ENCODE data around the gene SLC37A2.

DNA sequence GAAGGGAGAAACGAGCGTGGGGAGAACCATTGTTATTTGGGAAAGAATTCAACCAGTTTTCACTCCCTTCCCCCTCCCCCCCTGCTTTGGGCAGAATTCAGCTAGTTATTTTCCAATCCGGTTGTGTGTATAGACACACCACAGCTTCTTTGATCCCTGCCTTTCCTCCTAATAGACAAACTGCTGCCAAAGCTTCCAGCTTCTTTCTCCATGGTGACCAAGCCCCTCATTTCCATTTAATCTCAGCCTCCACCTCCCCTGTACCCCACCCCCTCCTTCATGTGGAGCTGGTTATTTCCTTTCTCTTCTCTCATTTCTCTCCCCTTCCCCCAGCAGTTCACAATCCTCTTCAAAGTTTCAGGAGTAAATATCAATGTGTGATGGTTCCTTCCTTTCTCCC lies 76.7 kb downstream of the SLC37A2 start:
- no peak for TF ChIP-seq POLR2A (IDR thresholded peaks at IDR 0.05)
- TF ChIP-seq, protein P1, sequence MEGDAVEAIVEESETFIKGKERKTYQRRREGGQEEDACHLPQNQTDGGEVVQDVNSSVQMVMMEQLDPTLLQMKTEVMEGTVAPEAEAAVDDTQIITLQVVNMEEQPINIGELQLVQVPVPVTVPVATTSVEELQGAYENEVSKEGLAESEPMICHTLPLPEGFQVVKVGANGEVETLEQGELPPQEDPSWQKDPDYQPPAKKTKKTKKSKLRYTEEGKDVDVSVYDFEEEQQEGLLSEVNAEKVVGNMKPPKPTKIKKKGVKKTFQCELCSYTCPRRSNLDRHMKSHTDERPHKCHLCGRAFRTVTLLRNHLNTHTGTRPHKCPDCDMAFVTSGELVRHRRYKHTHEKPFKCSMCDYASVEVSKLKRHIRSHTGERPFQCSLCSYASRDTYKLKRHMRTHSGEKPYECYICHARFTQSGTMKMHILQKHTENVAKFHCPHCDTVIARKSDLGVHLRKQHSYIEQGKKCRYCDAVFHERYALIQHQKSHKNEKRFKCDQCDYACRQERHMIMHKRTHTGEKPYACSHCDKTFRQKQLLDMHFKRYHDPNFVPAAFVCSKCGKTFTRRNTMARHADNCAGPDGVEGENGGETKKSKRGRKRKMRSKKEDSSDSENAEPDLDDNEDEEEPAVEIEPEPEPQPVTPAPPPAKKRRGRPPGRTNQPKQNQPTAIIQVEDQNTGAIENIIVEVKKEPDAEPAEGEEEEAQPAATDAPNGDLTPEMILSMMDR (IDR thresholded peaks at IDR 0.05), result no peak
